Body of pancreas (tissue), 4 donors: ENCODE data around the gene CREM. TPM values are rescaled to one million over a fixed set of nuclear protein-coding genes. Genes with fewer than 3 reads are reported as not detected.

Source experiments
- ATAC-seq: fragments of 150-250 bp; one replicate; pipeline ENCODE4 v1.9.1; 2016
- DNase-seq, 4 donors: peaks; one replicate each; pipeline ENCODE4 v3.0.0-alpha.2; 2019
- H3K27ac ChIP-seq, 4 donors: fragments of 200-600 bp; sonication (generic); 1 replicate in 3 of 4; 2 replicates in 1 of 4; pipeline versions ENCODE4 v1.5.1 to v1.6.1; 2016 to 2019; ENCODE audit warnings: mild to moderate bottlenecking in 1 of 4, mixed read lengths in 1 of 4, moderate library complexity in 1 of 4
- H3K27me3 ChIP-seq, 2 donors: fragments of 200-600 bp; sonication (generic); one replicate each; pipeline ENCODE4 v1.6.0; 2016; ENCODE audit warnings: mild to moderate bottlenecking in 1 of 2
- H3K36me3 ChIP-seq, 2 donors: fragments of 200-600 bp; sonication (generic); replicated peaks in 1 of 2; 2 replicates each; pipeline ENCODE4 v1.5.1; 2016; ENCODE audit warnings: low read depth in 2 of 2; ENCODE audit not compliant: insufficient read depth in 1 of 2
- H3K4me1 ChIP-seq: fragments of 200-600 bp; sonication (generic); one replicate; pipeline ENCODE4 v1.6.0; 2016
- H3K4me3 ChIP-seq, 2 donors: fragments of 200-600 bp; sonication (generic); 1 replicate in 1 of 2; 2 replicates in 1 of 2; pipeline ENCODE4 v1.5.1; 2016 to 2019
- H3K9me3 ChIP-seq, 3 donors: fragments of 200-600 bp; sonication (generic); 1 replicate in 2 of 3; 2 replicates in 1 of 3; pipeline ENCODE4 v1.5.1; 2016
- POLR2A ChIP-seq, 3 donors: fragments of 450-650 bp; IDR thresholded peaks; one replicate each; pipeline ENCODE4 v1.6.1; 2016; ENCODE audit warnings: antibody characterized with exemption in 3 of 3, mild to moderate bottlenecking in 2 of 3
- WGBS, 2 donors: methylation state at CpG; one replicate each; pipeline ENCODE4 v1.1.5; 2017; 5-methylcytosine and 5-hydroxymethylcytosine counted together
- intact Hi-C: fragments of 100-400 bp; cut with DNase I; formaldehyde crosslinking; loops from one replicate; pipeline ENCODE4 v1.15.1; 2023
- total RNA-seq, 2 donors: library from RNA; depleted of rRNA; stranded (reverse); fragments of >200 nt; gene quantifications; one replicate each; pipeline ENCODE4 v1.1.0, GENCODE V29; 2016
- TF ChIP-seq, protein P1 (sequence below), 7 experiments: fragments of 450-650 bp in 4 of 7; fragments of 200-600 bp in 3 of 7; sonication (generic) in 3 of 7; IDR thresholded peaks; one replicate each; pipeline ENCODE4 v1.5.1; 2016 to 2019; ENCODE audit warnings: antibody characterized with exemption in 7 of 7

Gene CREM
- total RNA-seq, 2 donors from 2014 or later, result 10.5 to 26.7 TPM

DNA sequence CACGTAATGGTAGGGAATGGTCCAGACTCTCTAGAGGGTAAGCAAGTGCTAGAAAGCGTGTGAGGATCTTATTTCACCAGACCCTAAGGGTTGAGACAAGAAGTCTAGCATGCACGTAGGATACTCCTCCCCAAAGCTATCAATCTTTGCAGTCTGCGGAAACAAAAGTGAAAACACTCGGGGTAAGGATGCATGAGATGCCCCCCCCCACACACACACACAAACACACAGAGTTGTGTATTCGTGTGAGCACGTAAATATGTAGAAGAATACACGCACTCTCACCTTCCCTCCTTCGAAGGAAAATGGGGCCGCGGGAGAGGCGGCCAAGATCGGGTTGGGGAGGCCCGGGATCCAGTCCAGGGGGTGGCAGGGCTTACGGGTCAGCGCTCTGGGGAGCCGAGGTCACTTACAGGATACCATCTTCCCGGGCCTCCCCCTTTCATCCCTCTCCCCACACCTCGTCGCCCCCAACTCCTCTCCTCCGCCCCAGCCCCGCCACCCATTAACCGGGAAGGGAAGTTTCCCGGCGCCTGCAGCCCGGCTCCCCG, 37.0 kb upstream of the CREM start:
- intact Hi-C loops, result no loop called here
- TF ChIP-seq, protein P1, sequence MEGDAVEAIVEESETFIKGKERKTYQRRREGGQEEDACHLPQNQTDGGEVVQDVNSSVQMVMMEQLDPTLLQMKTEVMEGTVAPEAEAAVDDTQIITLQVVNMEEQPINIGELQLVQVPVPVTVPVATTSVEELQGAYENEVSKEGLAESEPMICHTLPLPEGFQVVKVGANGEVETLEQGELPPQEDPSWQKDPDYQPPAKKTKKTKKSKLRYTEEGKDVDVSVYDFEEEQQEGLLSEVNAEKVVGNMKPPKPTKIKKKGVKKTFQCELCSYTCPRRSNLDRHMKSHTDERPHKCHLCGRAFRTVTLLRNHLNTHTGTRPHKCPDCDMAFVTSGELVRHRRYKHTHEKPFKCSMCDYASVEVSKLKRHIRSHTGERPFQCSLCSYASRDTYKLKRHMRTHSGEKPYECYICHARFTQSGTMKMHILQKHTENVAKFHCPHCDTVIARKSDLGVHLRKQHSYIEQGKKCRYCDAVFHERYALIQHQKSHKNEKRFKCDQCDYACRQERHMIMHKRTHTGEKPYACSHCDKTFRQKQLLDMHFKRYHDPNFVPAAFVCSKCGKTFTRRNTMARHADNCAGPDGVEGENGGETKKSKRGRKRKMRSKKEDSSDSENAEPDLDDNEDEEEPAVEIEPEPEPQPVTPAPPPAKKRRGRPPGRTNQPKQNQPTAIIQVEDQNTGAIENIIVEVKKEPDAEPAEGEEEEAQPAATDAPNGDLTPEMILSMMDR (IDR thresholded peaks at IDR 0.05), result no peak
- TF ChIP-seq POLR2A (IDR thresholded peaks at IDR 0.05), result no peak
- Histone ChIP-seq H3K27ac (peak overlapping the region; percentile 80 to 96 (median 90)), H3K4me3 (peak overlapping the region; percentile 83 to 88), H3K9me3 (peaks cover 0 to 4% (median 0%) of the 10 kb centered on the region in 3 donors), H3K4me1 (peaks cover 48% of the 10 kb centered on the region), H3K36me3 (no peaks in the 10 kb centered on the region), H3K27me3 (no peaks in the 10 kb centered on the region)
- ATAC-seq, result peak; percentile 10
- WGBS, 2 donors, result 1 to 2% methylated on average over 19 to 26 of the region's 27 CpGs
- DNase-seq, result no peak

DNA sequence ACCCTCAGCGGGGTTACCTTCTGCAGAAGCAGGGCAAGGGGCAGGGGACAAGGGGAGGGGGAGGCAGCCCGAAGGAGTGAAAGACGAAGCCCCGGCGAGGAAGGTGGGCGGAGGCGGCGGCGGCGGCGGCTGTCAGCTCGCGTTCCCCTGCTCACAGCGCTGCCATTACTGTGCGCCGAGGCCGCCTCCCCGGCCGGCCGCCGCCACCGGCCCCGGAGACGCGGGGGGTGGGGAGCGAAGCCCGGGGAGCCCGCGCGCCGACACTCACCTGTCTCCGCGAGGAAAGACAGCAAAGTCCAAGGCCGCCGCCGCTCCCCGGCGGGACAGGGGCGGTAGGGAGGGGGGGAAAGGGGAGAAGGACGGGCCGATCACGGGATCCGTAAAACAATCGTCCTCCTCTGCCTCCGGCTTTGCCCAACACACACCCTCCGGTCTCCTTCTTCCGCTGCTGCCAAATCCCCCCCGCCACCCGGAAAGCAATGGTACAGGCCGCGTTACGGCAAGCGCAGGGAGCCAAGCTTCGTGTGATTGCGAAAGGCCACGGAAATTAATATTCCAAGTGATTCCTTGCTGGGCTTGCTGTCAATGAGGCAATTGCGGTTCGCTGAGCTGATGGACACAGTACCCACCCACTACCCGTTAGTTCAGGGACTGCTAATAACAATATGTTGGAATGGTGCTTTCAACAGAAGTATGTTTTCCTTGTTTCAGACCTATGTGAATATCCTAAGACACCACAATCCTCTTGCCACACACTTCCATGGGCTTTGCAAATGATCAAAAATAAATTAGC, 36.3 kb upstream of the CREM start, which contains the start of gene CUL2:
Gene CUL2 (minus strand): TSS at position 180 of the 793 bp plus-strand sequence. CDS start 19,024 bp downstream, outside the sequence.
- Histone ChIP-seq H3K36me3 (no peaks in the 10 kb centered on the region), H3K9me3 (peaks cover 0 to 4% (median 0%) of the 10 kb centered on the region in 3 donors), H3K4me3 (peak within 1 kb of the TSS; percentile 83 to 88), H3K27me3 (no peaks in the 10 kb centered on the region), H3K4me1 (peaks cover 41% of the 10 kb centered on the region), H3K27ac (peak within 1 kb of the TSS; percentile 80 to 96 (median 90))
- DNase-seq (peak; percentile 89 to 93 (median 92)), ATAC-seq (peak; percentile 96)
- TF ChIP-seq, protein P1 (IDR thresholded peaks at IDR 0.05), result peak in 1 of 7 experiments; percentile 13
- peak in 2 of 3 donors; percentile 45 to 48 for TF ChIP-seq POLR2A (IDR thresholded peaks at IDR 0.05)
- intact Hi-C loops, result no loop called here
- WGBS, 2 donors, result 0% methylated on average over 19 to 59 of the region's 59 CpGs

DNA sequence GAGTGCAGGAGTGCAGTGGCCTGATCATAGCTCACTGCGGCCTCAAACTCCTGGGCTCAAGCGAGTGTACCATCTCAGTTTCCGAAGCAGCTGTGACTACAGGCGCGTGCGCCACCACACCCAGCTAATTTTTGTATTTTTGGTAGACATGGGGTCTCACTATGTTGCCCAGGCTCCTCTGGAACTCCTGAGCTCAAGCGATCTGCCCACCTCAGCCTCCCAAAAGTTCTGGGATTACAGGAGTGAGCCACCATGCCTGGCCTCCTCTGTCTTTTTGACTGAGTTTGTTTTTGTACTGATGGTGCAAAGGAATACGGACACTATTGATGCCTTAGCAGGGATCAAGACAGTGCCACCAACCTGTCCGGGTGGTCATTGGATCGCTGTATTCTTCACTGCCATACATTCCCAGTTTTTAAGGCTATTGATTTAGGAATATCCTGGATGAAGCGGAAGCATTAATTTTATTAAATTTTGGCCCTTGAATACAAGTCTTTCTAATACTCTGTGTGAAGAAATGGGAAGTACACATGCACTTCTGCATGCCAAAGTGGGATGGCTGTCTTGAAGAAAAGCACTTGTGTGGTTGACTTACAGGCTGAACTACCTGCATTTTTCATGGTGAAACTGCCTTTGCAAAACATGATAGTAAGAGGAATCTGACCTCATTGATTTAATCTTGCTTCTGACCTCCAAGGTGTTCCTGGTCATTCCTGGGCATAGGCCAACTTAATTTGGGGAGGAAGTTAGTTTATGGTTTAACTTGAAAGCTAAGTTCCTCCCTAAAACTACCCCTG, 34.5 kb upstream of the CREM start:
- Histone ChIP-seq H3K4me1 (peaks cover 23% of the 10 kb centered on the region), H3K4me3 (no peak overlapping the region), H3K36me3 (no peaks in the 10 kb centered on the region), H3K27ac (no peak overlapping the region), H3K9me3 (peaks cover 0 to 4% (median 0%) of the 10 kb centered on the region in 3 donors), H3K27me3 (no peaks in the 10 kb centered on the region)
- DNase-seq, result no peak
- ATAC-seq, result no peak
- 89 to 90% methylated on average over 11 of the region's 11 CpGs for WGBS, 2 donors
- intact Hi-C loops, result no loop called here
- TF ChIP-seq, protein P1 (IDR thresholded peaks at IDR 0.05), result no peak
- TF ChIP-seq POLR2A (IDR thresholded peaks at IDR 0.05), result no peak

DNA sequence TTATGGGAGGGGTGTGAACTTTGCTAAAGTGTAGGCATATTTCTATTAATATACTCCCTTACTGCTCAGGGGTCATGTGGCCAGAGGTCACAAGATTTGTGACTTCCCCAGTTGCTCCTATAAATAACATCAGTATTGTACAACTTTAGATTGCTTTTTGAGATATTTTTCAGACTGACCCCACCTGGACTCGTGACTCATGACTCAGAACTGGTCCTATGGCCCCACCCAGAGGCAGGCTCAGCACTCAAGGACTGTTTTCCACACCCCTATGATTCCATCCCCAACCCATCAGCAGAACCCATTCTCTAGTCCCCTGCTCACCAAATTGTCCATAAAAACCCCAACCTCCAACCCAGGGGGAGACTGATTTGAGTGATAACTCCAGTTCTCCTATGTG, 33.8 kb upstream of the CREM start:
- DNase-seq (no peak), ATAC-seq (no peak)
- no peak overlapping the region for H3K4me3 ChIP-seq
- no peaks in the 10 kb centered on the region for H3K27me3 ChIP-seq
- H3K36me3 ChIP-seq, result no peaks in the 10 kb centered on the region
- peaks cover 16% of the 10 kb centered on the region for H3K4me1 ChIP-seq
- H3K27ac ChIP-seq, result no peak overlapping the region
- intact Hi-C loops, result no loop called here
- 57 to 71% methylated on average over 1 of the region's 1 CpG for WGBS, 2 donors
- TF ChIP-seq, protein P1 (IDR thresholded peaks at IDR 0.05), result no peak
- no peak for TF ChIP-seq POLR2A (IDR thresholded peaks at IDR 0.05)
- peaks cover 0 to 4% (median 0%) of the 10 kb centered on the region in 3 donors for H3K9me3 ChIP-seq
